NCI-H524 (cell line): Measurements from ENCODE around the gene RELB.

ENCODE experiments used
- DNase-seq, 2 experiments: peaks; one replicate each; lab custom pipeline; 2025; lab: John Stamatoyannopoulos, UW

Gene RELB

DNA sequence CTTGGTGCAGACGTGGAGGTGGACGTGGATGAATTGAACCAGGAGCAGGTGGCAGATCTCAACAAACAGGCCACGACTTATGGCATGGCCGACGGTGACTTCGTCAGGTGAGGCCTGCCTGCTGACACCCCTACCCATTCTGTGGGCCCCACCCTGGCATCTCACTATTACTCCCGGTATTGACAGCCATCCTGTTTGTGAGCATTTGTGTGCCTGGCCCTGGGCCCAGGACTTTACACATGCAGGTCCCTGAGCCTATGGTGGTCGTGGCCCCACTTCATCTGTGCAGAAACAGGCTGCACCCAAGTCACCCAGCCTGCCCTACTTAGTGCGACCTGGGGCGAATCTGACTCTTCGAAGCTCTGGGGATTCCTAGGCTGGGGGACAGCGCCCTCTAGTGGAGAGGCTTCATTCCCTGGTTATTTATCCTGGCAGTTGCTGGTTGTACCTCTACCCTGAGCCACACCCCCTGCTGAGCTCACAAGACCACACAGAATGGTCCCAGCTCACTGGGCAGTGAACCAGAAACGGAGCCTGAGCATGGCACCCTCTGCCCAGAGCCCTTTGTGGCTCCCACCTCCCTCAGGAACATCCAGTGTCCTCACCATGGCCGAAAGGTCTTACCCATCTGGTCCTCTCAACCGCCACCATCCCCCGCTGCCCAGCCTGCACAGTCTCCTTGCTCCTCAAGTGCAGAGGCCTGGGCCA, 58.1 kb downstream of the RELB start:
- peak; percentile 27 to 49 for DNase-seq

- no peak for DNase-seq
Observed at GRCh38 chr19:45061965-45062364, 60.7 kb downstream of the RELB start.

GRCh38 chr19:45063851-45064801, 62.9 kb downstream of the RELB start:
- no peak for DNase-seq

- no peak for DNase-seq
Observed at GRCh38 chr19:45066921-45067661, 65.8 kb downstream of the RELB start.

DNA sequence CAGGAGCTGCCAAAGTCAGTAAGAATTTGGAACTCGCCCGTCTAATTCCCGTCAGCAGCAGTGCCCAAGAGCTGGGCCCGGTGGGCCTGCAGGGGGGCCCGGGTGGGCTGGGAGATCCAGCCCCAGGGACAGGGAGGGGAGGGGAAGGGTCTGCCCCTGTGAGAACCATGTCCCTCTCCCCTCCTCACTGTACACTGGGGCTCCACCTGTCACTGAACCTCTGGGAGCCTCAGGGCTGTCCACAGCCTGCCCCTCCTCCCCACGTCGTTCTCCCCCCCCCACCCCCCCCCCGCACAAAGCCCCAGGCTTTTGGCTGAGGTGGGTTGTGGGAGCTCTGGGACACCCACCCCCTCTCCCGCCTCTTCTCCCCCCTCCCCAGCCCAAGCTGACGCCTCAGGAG, 66.8 kb downstream of the RELB start:
- no peak for DNase-seq

GRCh38 chr19:45069056-45069455, 67.8 kb downstream of the RELB start:
- no peak for DNase-seq

- DNase-seq, result no peak
Observed at GRCh38 chr19:45070214-45070613, 69.0 kb downstream of the RELB start.

DNA sequence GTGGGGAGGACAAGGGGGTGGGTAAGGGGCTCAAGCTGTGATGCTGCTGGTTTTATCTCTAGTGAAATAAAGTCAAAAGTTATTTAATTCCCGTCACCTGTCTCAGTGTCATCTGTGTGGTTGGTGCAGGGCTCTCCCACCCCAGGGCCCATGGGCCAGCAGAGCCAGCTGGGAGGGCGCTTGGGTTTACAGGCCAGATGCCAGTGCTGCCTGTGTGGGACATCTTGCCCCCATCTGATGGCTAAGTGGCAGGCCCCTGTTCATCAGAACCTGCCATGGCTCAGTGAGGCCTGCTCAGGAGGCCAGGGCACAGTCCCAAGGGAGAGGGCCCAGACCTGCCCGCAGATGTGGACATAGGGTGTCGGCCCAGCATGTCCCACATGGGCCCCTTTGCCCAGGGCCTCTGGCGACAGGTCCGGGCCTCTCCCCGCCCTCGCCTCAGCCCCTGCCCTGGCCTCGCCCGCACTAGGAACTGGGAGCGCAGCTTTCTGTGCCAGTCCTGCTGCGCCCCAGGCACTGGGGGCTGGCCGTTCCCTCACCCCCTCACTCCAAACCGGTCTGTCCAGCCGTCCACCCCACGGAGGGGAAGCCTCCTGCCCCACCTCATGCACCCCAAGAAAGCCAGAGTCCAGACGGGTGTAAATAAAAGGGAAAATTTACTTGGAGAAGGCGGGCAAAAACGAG, 69.7 kb downstream of the RELB start:
- no peak for DNase-seq

GRCh38 chr19:45071545-45071938, 70.3 kb downstream of the RELB start:
- no peak for DNase-seq

DNA sequence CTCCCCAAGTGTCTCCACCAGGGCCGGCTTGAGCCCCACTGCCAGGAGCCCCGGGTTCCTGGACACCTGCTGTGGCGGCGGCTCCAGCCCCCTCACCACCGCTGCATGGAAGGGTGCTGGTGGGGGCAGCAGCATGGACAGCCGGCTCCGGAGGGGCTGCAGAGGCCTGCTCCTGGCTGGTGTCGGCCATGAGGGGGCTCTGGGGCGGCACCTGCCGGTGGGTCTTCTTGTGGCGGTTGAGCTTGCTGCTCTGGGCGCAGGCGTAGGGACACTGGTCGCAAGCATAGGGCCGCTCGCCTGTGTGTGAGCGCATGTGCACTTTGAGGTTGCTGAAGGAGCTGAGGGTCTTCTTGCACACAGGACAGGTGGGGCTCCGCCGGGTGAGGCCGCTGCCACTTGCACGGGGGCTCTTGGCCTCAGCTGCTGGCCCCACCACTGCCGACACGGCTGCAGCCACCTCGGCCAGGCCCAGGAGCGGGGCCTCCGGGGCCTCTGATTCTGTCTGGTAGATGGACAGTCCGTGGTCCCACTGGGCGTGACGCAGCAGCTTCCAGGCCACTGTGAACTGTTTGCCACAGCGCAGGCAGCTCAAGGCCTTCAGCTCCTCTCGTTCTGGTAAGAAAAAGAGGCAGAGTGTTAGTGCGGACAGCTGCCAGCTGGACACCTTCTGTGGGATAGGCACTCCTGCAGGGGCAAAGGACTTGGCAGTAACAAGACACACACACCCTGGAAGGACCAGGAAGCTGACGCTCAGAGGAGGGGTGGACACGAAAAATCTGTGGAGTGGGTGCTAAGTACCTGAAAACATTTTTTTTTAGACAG, 70.9 kb downstream of the RELB start:
- no peak for DNase-seq

- no peak for DNase-seq
Observed at GRCh38 chr19:45074744-45075300, 73.6 kb downstream of the RELB start.

DNA sequence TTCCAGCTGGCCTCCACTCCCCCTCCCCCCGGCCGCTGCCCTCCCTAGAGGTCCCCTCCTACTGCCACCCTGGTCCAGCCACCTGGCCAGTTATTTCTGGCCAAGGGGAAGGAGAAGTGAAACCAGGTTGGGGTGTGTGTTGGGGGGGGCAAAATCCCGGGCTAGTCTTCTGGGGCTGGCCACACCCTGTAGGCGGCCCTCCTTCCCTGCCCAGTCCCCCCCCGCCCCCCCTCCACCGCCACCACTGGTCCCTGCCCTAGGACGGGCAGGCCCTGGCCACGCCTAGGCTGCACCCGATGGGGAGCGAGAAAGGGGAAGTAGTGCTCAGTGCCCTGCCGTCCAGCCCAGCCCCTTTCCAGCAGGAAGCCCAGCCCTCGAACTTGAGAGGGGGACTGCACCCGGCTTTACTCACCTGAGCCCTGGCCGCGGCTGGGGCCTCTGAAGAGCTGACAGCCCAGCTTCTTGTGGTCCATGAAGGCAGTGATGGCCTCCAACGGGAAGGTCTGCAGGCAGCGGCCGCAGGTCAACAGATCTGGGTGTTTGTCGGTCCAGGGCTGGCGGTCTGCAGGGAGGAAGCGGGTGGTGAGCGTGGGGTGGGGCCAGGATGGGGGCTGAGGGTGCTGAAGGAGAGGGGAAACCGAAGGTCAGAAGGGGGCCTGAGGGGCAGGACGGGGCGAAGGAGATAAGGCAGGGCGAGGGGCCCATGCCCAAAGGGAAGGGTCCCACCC, 74.2 kb downstream of the RELB start:
- DNase-seq, result peak; percentile 34 to 60

GRCh38 chr19:45076029-45076850, 75.0 kb downstream of the RELB start, which contains the start of gene ZNF296:
TSS of gene ZNF296 (minus strand) at chr19:45076478. CDS start at chr19:45076373, 105 bp downstream.
- DNase-seq, result peak in 1 of 2 experiments; percentile 62

GRCh38 chr19:45076851-45077730, 75.8 kb downstream of the RELB start:
- peak in 1 of 2 experiments; percentile 45 for DNase-seq

DNA sequence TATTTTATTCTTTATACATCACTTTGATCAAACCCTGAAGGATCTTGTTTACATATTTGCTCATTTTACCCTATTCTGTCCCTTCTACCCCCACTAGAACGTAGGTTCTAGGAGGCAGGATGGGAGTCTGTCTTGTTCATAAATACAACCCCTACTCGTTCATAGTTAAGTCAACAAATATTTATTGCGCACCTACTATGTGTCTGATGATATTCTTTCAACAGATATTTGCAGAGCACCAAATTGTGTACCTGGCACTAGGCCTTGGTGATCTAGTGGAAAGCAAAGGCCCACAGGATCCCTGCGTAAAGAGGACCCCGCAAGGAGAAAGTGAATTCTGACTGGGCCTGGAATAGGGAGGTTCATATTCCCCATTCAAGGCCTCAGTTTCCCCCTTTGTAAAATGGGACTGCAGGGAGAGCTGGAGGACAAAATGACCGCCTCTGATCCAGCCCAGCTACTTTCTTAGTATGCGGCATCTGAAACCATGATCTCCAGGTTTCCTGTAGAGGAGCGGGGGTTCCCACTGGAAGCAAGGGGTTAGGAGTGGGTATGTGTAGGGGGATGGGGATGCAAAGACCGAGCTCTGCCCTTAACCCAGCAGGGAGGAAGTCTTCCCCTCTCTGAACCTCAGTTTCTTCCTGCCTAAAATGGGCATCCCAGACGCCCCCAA, 77.3 kb downstream of the RELB start:
- no peak for DNase-seq

DNA sequence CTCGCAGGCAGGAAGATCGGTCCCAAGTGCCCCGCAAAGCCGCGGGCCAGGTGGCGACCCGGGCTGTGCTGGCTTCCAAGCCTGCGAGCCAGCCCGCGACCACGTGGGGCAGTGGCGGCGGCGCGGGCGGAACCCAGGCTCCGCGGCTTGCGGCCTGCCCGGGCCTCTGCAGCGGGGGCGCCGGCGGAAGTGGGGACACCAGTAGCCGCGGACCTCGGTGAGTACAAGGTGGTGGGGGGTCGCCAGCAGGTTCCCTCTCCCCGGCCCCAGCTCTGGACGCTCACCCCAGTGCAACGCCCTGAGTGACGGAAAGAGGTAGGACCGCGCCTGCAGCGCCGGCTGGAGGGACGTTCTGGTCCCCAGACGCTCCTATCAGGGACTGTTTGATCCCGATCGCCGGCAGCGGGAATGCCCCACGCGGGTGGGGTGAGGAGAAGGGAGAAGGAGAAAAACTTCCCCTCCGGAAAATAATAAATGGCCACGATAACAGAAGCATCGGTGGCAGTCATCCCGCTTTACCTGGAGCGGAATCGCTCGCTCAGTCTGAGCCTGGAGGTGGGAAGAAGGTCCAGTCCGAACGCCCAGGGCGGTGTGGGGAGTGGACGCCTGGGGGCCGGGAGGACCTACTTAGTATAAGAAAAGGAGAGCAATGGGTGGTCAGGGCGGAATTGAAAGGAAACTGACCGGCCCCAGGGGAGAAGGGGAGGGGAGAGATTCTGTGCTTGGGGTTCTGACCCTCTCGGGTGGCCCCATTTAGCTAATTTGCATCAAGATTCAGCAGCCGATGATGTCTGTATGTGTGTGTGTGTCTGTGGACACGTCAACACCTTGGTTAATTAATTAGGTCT, 78.0 kb downstream of the RELB start, which contains the start of gene GEMIN7:
GEMIN7 (plus strand) TSS at position 198 of the 848 bp plus-strand sequence. CDS start 10,855 bp downstream, outside the sequence.
- peak; percentile 64 to 73 for DNase-seq
